Measurements from ENCODE around the gene LGI2.
"Not testable (repeated sequence)": the region's sequence is repeated elsewhere in the genome, so short reads cannot be mapped to it uniquely, and the experiment has no call there.

The LGI2 gene

GRCh38 chr4:25061602-25062001, 30.9 kb upstream of the LGI2 start:
- Histone ChIP-seq H3K27me3 (ENCODE audit: low read depth) (no peaks in the 10 kb centered on the region), H3K4me3 (no peak overlapping the region), H3K4me1 (peaks cover 16% of the 10 kb centered on the region), H3K9me3 (no peaks in the 10 kb centered on the region), H3K36me3 (replicated peaks) (no peaks in the 10 kb centered on the region)
- in situ Hi-C loops (cut with MboI; ENCODE audit: low sequenced_read_pairs) = no loop called here
- no peak for DNase-seq (ENCODE audit: low spot score in 2 of 2)

- in situ Hi-C loops (cut with MboI; ENCODE audit: low sequenced_read_pairs) = no loop called here
- no peaks in the 10 kb centered on the region for H3K27me3 ChIP-seq (ENCODE audit: low read depth)
- H3K36me3 ChIP-seq (replicated peaks) = no peaks in the 10 kb centered on the region
Measured at GRCh38 chr4:25060963-25061340, 30.2 kb upstream of the LGI2 start.

GRCh38 chr4:25060241-25060962, 29.7 kb upstream of the LGI2 start:
- in situ Hi-C loops (cut with MboI; ENCODE audit: low sequenced_read_pairs) = no loop called here
- no peak overlapping the region for H3K4me3 ChIP-seq
- H3K36me3 ChIP-seq (replicated peaks) = no peaks in the 10 kb centered on the region
- no peaks in the 10 kb centered on the region for H3K27me3 ChIP-seq (ENCODE audit: low read depth)
- peaks cover 9% of the 10 kb centered on the region for H3K4me1 ChIP-seq
- DNase-seq (ENCODE audit: low spot score in 2 of 2) = no peak
- no peaks in the 10 kb centered on the region for H3K9me3 ChIP-seq

More at GRCh38 chr4:25060963-25061340, 30.2 kb upstream of the LGI2 start:
- H3K4me3 ChIP-seq = no peak overlapping the region
- no peaks in the 10 kb centered on the region for H3K9me3 ChIP-seq
- DNase-seq (ENCODE audit: low spot score in 2 of 2) = no peak
- H3K4me1 ChIP-seq = peaks cover 14% of the 10 kb centered on the region

- H3K27me3 ChIP-seq (ENCODE audit: low read depth) = no peaks in the 10 kb centered on the region
- no peak overlapping the region for H3K4me3 ChIP-seq
- H3K4me1 ChIP-seq = peaks cover 2% of the 10 kb centered on the region
- H3K36me3 ChIP-seq (replicated peaks) = no peaks in the 10 kb centered on the region
- in situ Hi-C loops (cut with MboI; ENCODE audit: low sequenced_read_pairs) = no loop called here
- no peak for DNase-seq (ENCODE audit: low spot score in 2 of 2)
- H3K9me3 ChIP-seq = no peaks in the 10 kb centered on the region
Measured at GRCh38 chr4:25059791-25060190, 29.0 kb upstream of the LGI2 start.

GRCh38 chr4:25058796-25059195, 28.1 kb upstream of the LGI2 start:
- Histone ChIP-seq H3K4me3 (no peak overlapping the region), H3K27me3 (ENCODE audit: low read depth) (no peaks in the 10 kb centered on the region), H3K36me3 (replicated peaks) (no peaks in the 10 kb centered on the region), H3K4me1 (no peaks in the 10 kb centered on the region), H3K9me3 (no peaks in the 10 kb centered on the region)
- no peak for DNase-seq (ENCODE audit: low spot score in 2 of 2)
- in situ Hi-C loops (cut with MboI; ENCODE audit: low sequenced_read_pairs) = no loop called here

- H3K27me3 ChIP-seq (ENCODE audit: low read depth) = no peaks in the 10 kb centered on the region
- H3K4me1 ChIP-seq = no peaks in the 10 kb centered on the region
- H3K4me3 ChIP-seq = no peak overlapping the region
- no peak for DNase-seq (ENCODE audit: low spot score in 2 of 2)
- in situ Hi-C loops (cut with MboI; ENCODE audit: low sequenced_read_pairs) = no loop called here
- H3K36me3 ChIP-seq (replicated peaks) = no peaks in the 10 kb centered on the region
- H3K9me3 ChIP-seq = no peaks in the 10 kb centered on the region
Measured at GRCh38 chr4:25057299-25057698, 26.6 kb upstream of the LGI2 start.

- H3K4me1 ChIP-seq; in situ Hi-C loops (cut with MboI; ENCODE audit: low sequenced_read_pairs); H3K9me3 ChIP-seq; H3K4me3 ChIP-seq; H3K27me3 ChIP-seq (ENCODE audit: low read depth); DNase-seq (ENCODE audit: low spot score in 2 of 2); H3K36me3 ChIP-seq (replicated peaks): not testable (repeated sequence)
Measured at GRCh38 chr4:25052037-25052436, 21.3 kb upstream of the LGI2 start.

- Histone ChIP-seq H3K4me1 (no peaks in the 10 kb centered on the region), H3K27me3 (ENCODE audit: low read depth) (peaks cover 5% of the 10 kb centered on the region), H3K9me3 (no peaks in the 10 kb centered on the region), H3K36me3 (replicated peaks) (no peaks in the 10 kb centered on the region), H3K4me3 (no peak overlapping the region)
- no peak for DNase-seq (ENCODE audit: low spot score in 2 of 2)
- in situ Hi-C loops (cut with MboI; ENCODE audit: low sequenced_read_pairs) = no loop called here
Measured at GRCh38 chr4:25051534-25051933, 20.8 kb upstream of the LGI2 start.

- in situ Hi-C loops (cut with MboI; ENCODE audit: low sequenced_read_pairs) = no loop called here
- H3K27me3 ChIP-seq (ENCODE audit: low read depth) = peaks cover 5% of the 10 kb centered on the region
- DNase-seq (ENCODE audit: low spot score in 2 of 2) = no peak
Measured at GRCh38 chr4:25050370-25051078, 19.8 kb upstream of the LGI2 start.

GRCh38 chr4:25043548-25043947, 12.8 kb upstream of the LGI2 start:
- H3K9me3 ChIP-seq = no peaks in the 10 kb centered on the region
- no peak for DNase-seq (ENCODE audit: low spot score in 2 of 2)
- H3K27me3 ChIP-seq (ENCODE audit: low read depth) = peaks cover 19% of the 10 kb centered on the region
- H3K36me3 ChIP-seq (replicated peaks) = no peaks in the 10 kb centered on the region
- in situ Hi-C loops (cut with MboI; ENCODE audit: low sequenced_read_pairs) = no loop called here
- H3K4me1 ChIP-seq = no peaks in the 10 kb centered on the region
- H3K4me3 ChIP-seq = no peak overlapping the region

More at GRCh38 chr4:25050370-25051078, 19.8 kb upstream of the LGI2 start:
- no peak overlapping the region for H3K4me3 ChIP-seq
- no peaks in the 10 kb centered on the region for H3K9me3 ChIP-seq
- no peaks in the 10 kb centered on the region for H3K36me3 ChIP-seq (replicated peaks)
- H3K4me1 ChIP-seq = no peaks in the 10 kb centered on the region

- no peaks in the 10 kb centered on the region for H3K36me3 ChIP-seq (replicated peaks)
- peaks cover 3% of the 10 kb centered on the region for H3K27me3 ChIP-seq (ENCODE audit: low read depth)
- no peak overlapping the region for H3K4me3 ChIP-seq
- DNase-seq (ENCODE audit: low spot score in 2 of 2) = no peak
- peaks cover 5% of the 10 kb centered on the region; the same call in 1 of the 2 replicates for H3K4me1 ChIP-seq
- in situ Hi-C loops (cut with MboI; ENCODE audit: low sequenced_read_pairs) = no loop called here
- no peaks in the 10 kb centered on the region for H3K9me3 ChIP-seq
Measured at GRCh38 chr4:25033526-25033925, 2.8 kb upstream of the LGI2 start.

- DNase-seq (ENCODE audit: low spot score in 2 of 2) = no peak
- in situ Hi-C loops (cut with MboI; ENCODE audit: low sequenced_read_pairs) = no loop called here
Measured at GRCh38 chr4:25032126-25032525, 1.4 kb upstream of the LGI2 start.

GRCh38 chr4:25031077-25031621, 403 bp upstream of the LGI2 start:
- no peaks in the 10 kb centered on the region for H3K9me3 ChIP-seq
- DNase-seq (ENCODE audit: low spot score in 2 of 2) = peak; percentile 22 to 52
- peak overlapping the region; percentile 31 for H3K4me3 ChIP-seq
- H3K36me3 ChIP-seq (replicated peaks) = no peaks in the 10 kb centered on the region
- H3K27me3 ChIP-seq (ENCODE audit: low read depth) = peaks cover 3% of the 10 kb centered on the region; the same call in 1 of the 2 replicates
- in situ Hi-C loops (cut with MboI; ENCODE audit: low sequenced_read_pairs) = no loop called here
- H3K4me1 ChIP-seq = peaks cover 5% of the 10 kb centered on the region; the same call in 1 of the 2 replicates

More at GRCh38 chr4:25032126-25032525, 1.4 kb upstream of the LGI2 start:
- Histone ChIP-seq H3K27me3 (ENCODE audit: low read depth) (peaks cover 3% of the 10 kb centered on the region; the same call in 1 of the 2 replicates), H3K4me3 (no peak overlapping the region), H3K4me1 (peaks cover 5% of the 10 kb centered on the region; the same call in 1 of the 2 replicates), H3K9me3 (no peaks in the 10 kb centered on the region), H3K36me3 (replicated peaks) (no peaks in the 10 kb centered on the region)
